Activated CD4-positive, alpha-beta T cell treated with anti-CD3 and anti-CD28 coated beads, Interleukin-2, Interleukin-6, amounts not matched to agents 100 ng/mL and 50 ng/mL, durations not matched to agents 16 hours and 8 hours (primary cell): ENCODE results near the gene CHMP1B.
"Not testable (repeated sequence)": the region's sequence is repeated elsewhere in the genome, so short reads cannot be mapped to it uniquely, and the experiment has no call there.

Experiments
- DNase-seq: peaks from one replicate; pipeline ENCODE4 v3.0.0-alpha.2; 2020

The CHMP1B gene

DNA sequence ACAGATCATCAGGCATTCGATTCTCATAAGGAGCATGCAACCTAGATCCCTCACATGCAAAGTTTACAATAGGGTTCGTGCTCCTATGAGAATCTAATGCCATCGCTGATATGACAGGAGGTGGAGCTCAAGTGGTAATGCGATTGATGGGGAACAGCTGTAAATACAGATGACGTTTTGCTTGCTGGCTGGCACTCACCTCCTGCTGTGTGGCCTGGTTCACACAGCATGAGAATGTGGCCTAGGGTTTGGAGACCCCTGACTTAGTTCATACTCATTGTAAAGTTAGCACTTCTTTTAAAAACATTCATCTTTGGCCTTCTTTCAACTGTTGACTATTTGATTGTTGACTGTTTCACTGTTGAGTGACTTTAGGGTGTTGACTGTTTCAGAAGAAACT lies 8.7 kb upstream of the CHMP1B start:
- no peak for DNase-seq

- DNase-seq = no peak
Measured at GRCh38 chr18:11844436-11844835, 6.8 kb upstream of the CHMP1B start.

DNA sequence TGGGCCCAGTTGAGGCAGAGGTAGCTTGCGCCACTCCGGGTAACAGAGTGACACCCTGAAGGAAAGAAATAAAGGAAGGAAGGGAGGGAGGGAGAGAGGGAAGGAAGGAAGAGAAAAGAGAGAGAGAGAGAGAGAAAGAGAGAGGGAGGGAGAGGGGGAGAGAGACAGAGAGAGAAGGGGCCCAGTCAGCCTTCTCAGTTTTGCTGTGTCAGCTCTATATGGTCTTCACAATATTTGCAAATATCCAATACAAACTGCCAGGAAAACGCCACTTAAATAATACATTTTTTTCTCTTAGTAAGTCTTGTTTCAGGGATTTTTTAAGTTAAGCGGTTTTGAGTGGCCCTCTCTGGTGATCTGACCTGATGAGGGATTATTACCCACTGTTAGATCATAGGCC lies 5.6 kb upstream of the CHMP1B start:
- no peak for DNase-seq

GRCh38 chr18:11847811-11848210 lies 3.4 kb upstream of the CHMP1B start:
- no peak for DNase-seq

GRCh38 chr18:11849279-11849678 lies 1.9 kb upstream of the CHMP1B start:
- no peak for DNase-seq

DNA sequence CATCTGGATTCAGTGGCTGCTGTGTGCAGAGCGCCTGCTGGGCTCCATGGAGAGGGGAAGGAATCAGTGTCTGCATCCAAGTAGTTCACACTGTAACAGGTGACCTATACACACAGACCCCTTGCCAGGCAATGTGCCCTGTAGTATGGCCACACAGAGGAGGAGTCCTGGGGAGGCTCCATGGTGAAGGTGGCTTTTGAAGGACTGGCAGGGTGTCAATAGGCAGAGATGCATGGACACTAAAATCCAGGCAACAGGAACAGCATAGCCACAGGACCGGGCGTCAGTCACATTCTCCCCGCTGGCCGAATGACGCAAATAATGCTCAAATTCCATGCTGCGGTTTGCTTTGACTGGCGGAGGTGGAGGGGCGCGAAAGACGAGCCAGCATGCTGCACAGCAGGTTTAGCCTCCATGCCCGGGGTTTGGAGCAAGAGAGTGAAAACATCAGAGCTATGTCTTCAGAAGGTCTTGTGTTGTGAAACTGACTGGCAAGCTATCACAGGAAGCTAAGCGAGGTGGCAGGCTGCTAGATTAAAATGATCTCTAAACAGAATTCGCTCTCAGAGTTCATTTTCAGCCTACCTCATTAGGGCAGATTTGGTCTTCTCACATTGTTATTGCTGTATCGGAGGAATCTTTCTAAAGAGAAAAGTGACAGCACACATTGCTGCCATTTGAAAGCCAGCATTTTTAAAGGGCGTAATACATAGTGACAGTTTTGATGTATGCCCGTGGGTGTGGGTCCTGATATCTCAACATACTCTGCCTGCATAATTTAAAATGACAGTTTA lies 1.2 kb upstream of the CHMP1B start:
- DNase-seq = peak; percentile 54

DNA sequence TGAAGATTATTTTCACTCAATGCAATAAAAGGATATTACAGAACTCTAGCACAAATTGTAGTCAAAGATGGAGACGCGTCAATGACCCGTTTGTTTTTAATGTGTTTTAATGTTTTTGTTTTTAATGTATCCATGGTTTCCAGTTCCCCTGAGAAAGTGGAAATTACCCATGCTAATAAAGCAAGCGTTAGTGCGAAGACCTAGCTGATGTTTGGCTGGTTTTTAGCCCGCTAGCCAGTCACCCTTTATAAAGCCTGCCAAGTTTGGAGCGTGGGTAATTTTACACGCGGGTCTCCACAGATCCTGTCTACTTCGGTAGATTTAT lies 430 bp upstream of the CHMP1B start:
- no peak for DNase-seq

DNA sequence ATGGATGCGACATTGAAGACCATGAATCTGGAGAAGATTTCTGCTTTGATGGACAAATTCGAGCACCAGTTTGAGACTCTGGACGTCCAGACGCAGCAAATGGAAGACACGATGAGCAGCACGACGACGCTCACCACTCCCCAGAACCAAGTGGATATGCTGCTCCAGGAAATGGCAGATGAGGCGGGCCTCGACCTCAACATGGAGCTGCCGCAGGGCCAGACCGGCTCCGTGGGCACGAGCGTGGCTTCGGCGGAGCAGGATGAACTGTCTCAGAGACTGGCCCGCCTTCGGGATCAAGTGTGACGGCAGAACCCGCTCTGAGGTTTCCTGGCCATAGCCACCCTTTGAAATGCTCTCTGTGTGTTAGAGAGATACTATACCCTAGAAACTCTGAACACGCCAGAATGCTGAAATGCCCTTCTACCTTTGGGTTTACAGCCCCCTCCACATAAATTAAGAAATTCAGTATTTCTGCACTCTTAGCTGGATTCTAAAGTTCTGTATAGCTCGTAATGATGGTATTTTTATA lies 659 bp downstream of the CHMP1B start:
- DNase-seq = peak; percentile 53

- not testable (repeated sequence) for DNase-seq
Measured at GRCh38 chr18:11854554-11854953, 3.3 kb downstream of the CHMP1B start.

GRCh38 chr18:11857177-11857887 lies 6.1 kb downstream of the CHMP1B start:
- DNase-seq = no peak

GRCh38 chr18:11859282-11859830 lies 8.1 kb downstream of the CHMP1B start:
- DNase-seq = no peak

- peak; percentile 27 for DNase-seq
Measured at GRCh38 chr18:11859903-11860407, 8.7 kb downstream of the CHMP1B start.

- no peak for DNase-seq
Measured at GRCh38 chr18:11860594-11861450, 9.6 kb downstream of the CHMP1B start.

GRCh38 chr18:11861583-11862288 lies 10.5 kb downstream of the CHMP1B start:
- DNase-seq = no peak

DNA sequence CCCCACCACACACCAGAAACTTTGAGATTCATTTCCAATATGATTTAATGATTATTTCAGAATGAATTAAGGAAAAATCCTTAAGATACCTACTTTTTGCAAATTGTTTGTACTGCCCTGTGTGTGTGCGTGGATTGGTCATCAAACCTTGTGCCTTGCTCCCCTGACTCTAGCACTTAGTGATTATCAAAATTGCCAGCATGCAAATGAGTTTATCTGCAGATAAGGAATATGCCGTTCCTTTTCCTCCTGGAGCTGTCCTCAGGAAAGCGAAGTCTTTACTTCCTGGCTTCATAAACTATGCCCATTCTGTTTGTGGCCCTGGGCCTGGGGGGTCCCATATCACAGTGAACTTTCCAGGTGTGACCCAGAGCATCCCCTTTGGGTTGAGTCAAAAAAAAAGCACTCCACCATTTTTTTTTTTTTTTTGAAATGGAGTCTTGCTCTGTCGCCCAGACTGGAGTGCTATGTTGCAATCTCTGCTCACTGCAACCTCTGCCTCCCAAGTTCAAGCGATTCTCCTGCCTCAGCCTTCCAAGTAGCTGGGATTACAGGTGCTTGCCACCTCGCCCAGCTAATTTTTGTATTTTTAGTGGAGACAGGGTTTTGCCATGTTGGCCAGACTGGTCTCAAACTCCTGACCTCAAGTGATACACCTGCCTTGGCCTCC lies 11.4 kb downstream of the CHMP1B start:
- no peak for DNase-seq

DNA sequence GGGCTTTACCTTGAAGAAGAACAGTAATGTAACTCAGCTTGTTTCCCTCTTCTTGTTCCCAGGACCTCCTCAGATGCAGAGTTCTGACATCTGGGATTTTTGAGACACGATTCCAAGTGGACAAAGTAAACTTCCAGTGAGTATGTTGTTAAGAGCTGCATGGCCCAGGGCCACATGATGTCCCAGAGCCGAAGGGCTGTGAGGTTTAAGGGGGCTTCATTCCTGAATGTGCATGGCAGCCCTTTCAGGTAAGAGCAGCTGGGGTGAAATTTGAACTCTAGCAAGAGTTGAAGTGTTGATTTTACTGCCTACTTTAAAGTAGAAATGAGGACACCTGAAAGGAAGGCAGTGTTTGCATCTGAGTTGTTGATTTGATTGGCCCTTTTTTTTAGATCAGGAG lies 13.3 kb downstream of the CHMP1B start:
- DNase-seq = no peak

DNA sequence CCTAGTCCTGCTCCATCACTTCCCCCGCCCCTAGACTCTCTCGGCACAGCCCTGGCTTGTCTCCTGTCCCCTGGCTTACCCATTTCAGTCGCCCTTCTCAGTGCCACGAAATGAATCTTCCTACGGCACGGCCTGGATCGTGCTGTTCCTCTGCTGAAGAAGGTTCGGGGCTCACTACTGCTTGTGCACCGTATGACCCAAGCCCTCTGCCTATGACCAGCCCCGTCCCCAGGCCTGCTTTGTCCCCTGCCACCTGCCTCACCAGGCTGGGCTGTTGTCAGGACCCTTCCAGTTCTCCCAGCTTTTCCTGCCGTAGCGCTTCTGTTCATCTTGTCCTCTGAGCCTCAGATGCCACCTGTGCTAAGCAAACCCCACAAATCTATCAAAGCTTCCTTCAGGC lies 13.9 kb downstream of the CHMP1B start:
- no peak for DNase-seq

GRCh38 chr18:11866329-11866728 lies 15.1 kb downstream of the CHMP1B start:
- DNase-seq = no peak

GRCh38 chr18:11866764-11867163 lies 15.6 kb downstream of the CHMP1B start:
- no peak for DNase-seq

DNA sequence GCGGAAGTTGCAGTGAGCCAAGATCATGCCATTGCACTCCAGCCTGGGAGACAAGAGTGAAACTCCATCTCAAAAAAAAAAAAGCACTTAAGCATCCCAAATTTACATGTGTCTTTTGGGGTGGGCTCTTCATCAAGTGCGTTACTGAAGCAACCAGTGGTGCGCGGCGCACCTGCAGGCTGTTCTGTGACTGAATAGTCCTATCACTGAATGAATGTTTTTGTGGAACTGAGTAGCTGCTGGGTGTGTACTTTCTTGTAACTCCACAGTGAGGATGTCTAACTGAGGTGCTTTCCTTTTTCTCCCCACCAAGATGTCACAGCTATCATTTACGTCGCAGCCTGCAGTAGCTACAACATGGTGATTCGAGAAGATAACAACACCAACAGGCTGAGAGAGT lies 17.0 kb downstream of the CHMP1B start:
- DNase-seq = no peak

- peak; percentile 24 for DNase-seq
Measured at GRCh38 chr18:11871501-11871900, 20.3 kb downstream of the CHMP1B start.
